Measurements from ENCODE around the gene DNAAF8.

The DNAAF8 gene

DNA sequence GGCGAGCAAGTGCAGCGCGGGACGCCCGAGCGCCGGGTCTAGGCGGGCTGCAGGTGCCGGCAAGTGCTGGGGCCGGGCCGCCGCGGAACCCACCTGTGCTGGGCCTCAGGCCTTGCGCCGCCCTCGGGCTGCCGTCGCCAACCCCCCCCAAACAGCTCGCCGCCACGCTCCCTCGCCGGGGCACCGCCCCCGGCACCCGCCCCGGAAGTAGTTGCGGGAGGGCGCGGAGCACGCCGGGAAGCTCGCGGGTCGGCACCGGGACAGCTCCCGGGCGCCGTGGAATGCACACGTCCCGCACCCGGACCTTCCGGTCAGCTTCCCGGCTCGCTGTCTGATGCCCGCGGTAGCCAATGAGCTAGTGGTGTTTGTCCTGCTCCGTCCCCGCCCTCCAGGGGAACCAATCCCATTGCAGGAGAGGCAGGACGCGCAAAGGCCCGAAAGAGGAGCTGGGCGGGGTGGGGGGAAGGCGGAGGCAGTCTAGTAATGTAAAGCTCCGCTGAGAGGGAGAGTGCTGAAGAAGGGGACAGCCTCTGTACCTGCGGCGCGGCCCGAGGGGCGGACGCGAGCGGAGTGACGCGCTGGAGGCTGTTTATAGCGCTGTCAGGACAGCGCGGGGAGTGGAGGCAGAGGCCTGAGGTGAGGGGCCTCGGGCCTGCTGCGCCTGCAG, at the start of gene DNAAF8, which contains the start of gene ANKS3:
Gene DNAAF8, plus strand, starts transcription at position 475 of the 667 bp plus-strand sequence. CDS start 1,978 bp downstream, outside the sequence.
Gene ANKS3, minus strand, starts transcription at position 209 of the 667 bp plus-strand sequence. CDS start 4,122 bp downstream, outside the sequence.
- DNase-seq (ENCODE audit: low spot score) = peak; percentile 99

DNA sequence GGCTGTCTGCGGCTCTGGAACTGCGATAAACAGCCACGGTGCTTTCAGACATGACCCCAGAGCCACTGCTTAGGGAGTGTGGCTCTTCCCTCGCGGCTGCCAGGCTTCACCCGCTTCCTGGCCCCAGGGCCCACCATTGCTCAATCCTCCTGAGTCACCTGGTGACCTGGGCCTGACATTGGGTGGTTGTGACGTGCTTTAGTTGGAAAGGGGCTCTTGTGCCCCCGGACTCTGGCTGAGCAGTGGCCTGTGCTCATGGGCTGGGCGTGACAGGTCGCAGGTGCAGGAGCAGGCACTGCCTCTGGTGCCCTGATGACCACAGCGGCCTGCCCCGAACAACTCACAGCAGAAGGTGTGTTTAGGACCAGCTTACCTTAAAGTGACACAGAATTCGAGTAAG, 49.6 kb upstream of the DNAAF8 start:
- no peak for DNase-seq (ENCODE audit: low spot score)

DNA sequence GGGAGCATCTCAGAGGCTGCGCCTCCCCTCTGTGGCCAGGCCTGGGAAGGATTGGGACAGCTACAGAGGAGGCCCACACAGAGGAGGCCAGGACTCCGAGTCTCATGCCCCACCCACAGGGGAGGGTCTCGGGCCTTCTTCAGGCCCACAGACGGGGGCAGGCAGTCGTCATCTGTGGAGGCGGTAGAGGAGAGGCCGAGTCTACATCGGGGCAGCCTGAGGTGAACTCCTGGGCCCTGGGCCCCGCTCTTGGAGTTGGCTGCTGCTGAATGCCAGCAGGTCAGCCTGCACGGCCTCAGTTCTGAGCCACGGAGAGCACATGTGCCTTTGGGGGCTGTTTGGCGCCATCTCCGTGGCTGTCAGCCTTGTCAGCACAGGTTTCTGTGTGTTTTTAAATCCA, 49.0 kb upstream of the DNAAF8 start:
- no peak for DNase-seq (ENCODE audit: low spot score)

DNA sequence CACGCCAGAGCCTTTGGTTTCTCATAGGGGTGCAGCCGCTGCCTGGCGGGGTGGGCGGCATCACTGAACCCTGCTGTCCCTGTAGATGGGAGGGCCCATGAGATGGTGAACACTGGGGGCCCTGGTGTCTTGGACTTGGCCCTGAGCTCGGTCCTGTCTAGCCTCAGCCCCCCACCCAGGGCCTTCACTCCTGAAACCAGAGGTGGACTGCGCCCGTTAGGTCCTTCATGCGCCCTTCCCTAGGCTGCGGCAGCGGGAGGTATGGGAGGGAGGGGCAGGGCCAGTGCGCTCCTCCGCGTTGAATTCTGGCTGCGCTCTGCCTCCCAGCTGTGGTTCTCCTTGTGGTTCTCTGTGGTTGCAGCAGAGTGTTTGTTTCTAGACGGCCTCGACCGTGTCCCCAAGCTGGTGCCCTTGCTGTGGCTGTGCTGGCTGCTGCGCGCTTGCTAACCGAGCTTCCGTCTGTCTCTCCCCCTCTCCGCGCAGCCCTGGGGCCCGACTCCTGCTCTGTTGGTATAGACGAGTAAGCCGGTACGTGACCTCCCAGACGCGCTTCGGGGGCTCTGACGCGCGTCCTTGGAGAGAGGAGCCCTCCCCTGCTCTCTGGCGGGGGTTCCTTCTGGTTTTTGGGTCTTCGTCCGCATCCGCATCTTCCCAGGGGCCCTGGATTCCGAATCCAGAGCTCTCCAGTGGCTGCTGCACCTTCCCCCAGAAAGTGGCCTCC, 48.4 kb upstream of the DNAAF8 start:
- DNase-seq (ENCODE audit: low spot score) = no peak

DNA sequence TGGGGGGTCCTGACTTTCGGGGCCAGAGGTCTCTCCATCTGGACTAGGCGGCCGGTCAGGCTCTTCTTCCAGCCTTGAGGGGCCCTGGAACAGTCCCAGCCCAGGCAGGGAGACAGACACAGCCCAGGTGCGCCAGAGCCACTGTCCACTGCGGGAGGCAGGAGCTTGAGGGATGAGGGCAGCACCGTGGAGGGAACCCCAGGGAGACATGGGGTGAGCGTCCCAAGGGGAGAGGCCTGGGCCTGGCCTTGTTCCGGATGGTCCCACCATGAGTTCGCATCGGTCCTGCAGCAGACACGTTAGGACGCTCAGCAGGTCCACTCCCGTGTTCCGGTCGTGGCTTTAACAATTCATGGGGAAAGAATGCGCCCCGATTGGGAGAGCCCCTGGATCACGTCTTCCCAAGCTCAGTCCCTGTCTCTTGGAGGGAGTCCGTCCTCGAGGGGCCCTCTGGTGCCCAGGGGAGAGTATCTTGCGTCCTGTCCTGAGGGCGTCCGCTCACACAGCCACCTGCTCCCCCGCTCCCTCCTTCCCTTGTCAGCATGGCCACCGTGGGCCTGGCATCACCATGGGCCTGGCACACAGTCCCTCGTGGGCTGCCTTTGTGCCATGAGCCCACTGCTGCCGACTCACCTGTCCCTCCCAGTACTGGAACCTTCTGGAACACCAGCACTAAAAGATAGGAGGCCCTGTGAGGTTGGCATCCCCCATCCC, 47.7 kb upstream of the DNAAF8 start:
- DNase-seq (ENCODE audit: low spot score) = no peak

DNA sequence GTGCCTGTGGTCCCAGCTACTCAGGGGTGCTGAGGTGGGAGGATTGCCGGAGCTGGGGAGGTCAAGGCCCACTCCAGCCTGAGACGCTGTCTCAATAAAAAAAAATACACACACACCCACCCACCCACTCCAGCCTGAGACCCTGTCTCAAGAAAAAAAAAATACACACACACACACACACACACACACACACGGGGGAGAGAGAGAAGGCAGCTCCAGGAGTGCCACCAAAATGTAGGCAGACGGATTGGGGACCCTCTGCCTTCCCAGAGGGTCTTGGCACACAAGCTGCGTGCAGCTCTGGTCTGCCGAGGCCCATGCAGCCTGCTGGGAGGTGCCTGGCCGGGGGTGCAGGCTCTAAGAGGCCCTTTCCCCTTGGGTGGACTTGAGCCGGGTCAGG, 46.9 kb upstream of the DNAAF8 start:
- no peak for DNase-seq (ENCODE audit: low spot score)

DNA sequence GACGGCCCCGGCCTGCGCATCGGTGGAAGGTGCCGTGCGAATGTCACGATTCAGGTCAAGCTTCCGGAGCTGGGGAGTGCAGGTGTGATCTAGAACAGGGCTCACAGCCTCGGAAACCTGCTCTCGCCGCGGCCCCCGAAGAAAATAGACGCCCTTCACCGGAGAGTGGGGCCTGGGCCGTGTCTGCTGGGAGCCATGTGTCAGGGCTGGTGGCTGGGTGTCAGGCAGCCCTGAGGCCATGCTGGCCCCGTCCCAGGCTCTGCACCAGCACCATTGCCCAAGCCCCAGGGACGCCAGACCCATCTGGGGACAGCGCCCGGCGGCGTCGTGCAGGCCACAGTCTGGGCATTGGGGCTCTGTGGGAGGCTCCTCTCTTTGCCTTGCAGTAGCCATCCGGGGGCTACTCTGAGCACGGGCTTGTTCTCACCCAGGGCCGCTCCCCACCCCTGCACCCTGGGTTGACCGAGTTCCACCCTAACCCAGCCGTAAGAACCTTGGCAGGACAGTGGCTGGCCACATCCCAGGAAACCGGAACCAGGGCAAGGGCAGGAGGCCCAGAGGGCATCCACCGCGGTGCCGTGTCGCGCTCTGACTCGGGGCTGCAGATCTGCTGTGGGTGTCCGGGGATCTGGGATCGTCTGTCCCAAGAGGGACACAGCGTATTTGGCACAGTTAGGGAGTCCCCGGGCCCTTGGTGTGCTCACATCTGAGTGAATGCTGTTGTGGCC, 46.2 kb upstream of the DNAAF8 start:
- no peak for DNase-seq (ENCODE audit: low spot score)

DNA sequence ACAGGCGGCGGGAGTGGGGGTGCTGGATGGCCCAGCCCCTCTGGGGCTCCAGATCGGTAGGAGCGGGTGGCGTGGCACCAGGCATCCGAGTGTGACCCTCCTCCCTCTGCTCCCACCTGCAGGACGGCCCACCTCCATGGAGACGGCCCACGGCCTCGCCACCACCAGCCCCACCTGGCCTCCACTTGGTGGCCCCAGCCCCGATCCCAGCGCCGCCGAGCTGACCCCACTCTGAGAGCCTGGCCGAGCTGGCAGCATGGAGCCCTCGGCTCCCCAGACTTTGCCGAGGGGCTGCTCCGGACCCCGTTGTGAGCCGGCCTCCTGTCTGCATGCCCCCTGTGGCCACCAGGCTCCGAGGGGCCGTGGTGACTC, 45.7 kb upstream of the DNAAF8 start:
- DNase-seq (ENCODE audit: low spot score) = no peak

DNA sequence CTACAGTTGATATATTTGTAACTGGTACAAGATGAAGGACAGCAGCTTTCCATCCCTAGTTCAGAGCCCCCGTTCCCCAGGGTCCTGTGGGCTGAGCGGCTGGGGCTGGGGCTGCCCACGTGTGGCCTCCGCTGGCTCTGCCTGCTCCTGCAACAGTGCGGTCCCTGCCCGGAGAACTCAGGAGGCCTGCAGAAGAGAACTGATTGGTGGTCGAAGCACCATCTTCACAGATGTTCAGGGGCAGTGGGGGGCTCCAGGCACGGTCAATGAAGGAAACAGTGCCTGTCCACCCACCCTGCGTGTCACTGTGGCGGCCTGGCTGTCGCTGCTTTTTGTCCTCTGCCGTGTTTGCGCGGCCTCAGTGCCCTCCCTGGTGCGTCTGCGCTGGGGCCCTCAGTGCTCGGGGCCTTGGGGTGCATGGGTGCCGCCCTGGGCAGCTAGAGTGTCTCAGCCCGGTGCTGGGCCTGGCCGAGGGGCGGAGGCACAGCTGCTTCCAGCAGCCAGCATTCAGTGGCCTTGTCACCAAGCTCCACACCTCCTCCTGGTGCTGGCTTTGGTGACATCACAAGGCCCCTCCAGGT, 45.2 kb upstream of the DNAAF8 start:
- no peak for DNase-seq (ENCODE audit: low spot score)

DNA sequence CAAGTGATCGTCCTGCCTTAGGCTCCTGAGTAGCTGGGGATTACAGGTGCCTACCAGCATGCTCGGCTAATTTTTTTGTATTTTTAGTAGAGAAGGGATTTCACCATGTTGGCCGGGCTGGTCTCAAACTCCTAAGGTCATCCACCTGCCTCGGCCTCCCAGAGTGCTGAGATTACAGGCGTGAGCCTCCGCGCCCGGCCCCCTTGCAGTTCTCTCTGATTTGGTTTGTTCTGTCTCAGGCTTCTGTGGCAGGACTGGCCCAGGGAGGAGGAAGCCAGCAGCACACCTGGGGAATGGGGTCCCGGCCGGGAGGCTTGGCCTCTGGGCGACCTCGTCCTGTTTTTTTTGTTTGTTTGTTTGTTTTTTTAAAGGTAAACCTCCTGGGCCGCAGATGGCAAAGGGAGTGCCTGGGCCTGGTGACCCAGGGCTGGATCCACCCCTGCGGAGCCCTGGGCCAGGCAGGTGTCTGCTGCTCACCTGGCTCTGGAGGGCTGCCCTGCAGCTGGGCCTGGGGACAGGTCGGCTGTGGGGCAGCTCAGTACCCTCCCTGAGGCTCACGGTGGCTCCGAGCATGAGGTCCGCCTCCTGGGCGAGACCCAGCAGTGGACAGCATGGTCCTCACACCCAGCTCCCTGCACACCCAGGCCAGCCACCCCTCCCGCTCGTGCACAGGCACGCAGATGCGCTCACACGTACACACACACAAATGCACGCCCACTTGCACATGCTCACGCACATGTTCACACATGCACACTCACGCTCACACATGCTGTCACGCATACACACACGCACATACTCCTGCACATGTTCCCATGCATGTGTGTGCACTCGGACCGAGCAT, 44.3 kb upstream of the DNAAF8 start:
- DNase-seq (ENCODE audit: low spot score) = no peak

DNA sequence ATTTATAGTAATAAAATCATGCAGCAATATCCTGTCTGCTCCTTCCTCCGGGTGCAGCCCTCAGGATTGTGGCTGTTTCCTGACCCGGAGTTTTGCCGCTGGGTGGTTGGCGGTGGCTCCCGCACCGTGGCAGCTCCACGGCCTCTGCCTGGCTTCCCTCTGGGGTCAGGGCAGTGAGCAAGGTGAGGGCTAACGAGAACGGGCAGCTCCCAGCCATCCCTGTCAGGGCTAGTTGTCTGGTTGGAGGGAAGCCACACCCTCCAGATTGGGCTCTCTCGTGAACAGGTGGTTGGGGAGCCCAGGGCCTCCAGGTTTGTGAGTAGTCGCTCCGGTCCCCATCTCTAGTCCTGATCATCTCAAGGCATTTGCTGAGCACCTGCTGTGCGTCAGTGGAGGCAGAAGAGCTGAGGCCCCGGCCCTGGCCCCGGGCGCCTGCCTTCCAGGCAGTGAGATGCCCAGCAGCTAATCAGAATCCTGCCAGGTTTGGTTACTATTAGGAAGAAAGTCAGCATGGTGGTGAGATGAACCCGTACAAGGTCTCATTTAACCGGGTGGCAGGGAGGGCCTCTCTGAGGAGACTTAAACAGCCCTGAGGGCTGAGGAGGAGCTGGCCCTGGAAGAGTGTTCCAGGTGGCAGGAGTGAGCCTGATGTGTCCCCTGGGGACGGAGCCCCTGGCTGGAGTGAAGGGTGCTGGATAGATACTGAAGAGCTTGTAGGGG, 43.2 kb upstream of the DNAAF8 start:
- DNase-seq (ENCODE audit: low spot score) = no peak

DNA sequence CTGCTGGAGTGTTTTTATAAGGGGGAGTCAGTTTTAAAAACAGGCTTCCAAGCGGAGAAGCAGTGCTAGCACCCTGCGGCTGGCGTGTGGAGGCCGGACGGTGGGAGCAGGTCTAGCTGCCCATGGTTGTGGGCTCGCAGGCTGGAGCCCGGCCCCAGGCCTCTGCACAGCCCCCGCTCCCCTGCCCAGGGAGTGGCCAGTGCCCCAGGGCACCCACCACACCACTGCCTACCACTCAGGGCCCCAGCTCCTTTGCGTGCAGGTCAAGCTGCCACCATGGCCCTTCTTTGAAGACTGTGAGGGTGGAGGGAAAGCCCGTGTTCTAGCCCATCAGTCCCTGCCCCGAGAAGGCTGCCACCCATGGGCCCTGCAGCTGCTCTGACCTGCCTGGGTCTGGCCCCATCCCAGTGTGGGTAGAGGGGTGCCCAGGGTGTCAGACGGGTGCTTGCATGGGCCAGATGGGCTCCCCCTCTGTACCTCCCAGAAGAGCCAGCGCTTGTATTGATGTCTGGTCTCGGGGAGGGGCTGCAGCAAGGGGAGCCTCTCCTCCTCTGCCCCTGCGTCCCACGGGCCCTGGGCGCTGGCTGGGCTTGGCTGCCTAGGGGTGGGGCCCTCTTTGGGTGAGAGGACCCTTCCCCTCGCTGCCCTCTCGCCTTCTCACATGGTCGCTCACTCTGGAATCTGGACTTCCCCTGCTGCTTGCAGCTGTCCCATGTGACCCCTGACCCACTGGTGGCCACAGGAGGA, 42.5 kb upstream of the DNAAF8 start:
- peak; percentile 14 for DNase-seq (ENCODE audit: low spot score)

DNA sequence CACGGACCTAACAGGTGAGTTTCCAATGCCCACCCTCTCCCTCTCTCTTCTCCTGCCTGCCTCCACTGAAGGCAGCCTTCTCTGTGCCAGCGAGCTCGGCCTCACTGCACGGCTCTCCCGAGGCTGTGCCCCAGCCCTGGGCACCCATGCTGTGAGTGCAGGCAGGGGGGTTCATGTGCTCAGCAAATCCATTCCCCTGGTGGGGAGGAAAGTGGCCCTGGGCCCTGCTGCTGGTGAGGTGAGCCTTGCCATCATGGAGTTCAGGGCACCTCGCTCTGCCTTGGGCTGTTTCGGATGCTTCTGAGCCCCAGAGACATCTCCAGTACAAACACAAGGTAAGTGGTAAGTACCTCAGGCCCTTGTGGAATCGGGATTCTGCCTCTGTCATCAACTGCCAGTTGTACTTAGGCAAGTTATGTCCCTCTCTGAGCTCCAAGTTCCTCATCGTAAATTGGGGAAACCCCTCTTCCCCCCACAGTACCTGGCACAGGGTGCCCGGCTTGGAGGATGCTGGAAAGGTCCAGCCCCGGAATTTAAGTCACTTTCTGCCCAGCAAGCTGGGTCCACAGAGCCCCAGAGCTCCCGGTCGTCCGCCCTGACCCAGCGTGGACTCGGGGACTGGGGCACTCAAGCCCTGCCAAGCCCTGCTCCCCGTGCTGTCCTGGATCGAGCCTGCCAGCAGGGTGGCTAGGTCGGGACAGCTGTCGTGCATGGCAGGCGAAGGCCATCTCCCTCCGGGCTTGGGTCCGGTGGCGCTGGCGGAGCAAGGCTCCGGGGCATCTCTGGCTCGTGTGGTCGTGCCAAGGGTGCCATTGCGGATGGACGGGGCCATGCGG, 41.7 kb upstream of the DNAAF8 start:
- peak; percentile 23 for DNase-seq (ENCODE audit: low spot score)

DNA sequence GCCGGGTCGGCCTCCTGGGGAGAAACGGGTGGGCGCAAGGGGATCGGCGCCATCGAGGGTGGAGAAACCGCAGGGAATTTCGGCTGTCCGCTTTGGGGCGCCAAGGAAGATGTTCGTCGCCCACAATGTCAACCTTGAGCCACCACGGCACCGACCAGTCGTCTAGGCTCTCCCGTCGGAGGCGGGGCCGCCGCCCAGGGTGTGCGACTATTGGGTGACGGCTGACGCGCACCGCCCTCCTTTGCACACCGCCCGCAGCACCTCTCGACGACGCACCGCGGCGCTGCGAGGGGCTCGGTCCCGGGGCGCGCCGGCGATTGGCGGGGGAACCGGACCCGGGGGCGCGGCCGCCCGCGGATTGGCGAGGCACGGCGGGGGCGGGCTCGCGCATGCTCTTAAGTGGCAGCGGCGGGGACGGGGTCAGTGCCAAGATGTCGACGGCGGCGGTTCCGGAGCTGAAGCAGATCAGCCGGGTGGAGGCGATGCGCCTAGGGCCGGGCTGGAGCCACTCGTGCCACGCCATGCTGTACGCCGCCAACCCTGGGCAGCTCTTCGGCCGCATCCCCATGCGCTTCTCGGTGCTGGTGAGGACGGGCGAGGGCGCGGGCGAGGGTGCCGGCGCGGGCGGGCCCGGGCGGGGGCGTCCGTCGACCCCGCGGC, 40.9 kb upstream of the DNAAF8 start, which contains the start of gene NUDT16L1:
Gene NUDT16L1, plus strand, starts transcription at position 267 of the 660 bp plus-strand sequence. Its CDS starts 165 bp downstream, at position 432.
- DNase-seq (ENCODE audit: low spot score) = peak; percentile 100

DNA sequence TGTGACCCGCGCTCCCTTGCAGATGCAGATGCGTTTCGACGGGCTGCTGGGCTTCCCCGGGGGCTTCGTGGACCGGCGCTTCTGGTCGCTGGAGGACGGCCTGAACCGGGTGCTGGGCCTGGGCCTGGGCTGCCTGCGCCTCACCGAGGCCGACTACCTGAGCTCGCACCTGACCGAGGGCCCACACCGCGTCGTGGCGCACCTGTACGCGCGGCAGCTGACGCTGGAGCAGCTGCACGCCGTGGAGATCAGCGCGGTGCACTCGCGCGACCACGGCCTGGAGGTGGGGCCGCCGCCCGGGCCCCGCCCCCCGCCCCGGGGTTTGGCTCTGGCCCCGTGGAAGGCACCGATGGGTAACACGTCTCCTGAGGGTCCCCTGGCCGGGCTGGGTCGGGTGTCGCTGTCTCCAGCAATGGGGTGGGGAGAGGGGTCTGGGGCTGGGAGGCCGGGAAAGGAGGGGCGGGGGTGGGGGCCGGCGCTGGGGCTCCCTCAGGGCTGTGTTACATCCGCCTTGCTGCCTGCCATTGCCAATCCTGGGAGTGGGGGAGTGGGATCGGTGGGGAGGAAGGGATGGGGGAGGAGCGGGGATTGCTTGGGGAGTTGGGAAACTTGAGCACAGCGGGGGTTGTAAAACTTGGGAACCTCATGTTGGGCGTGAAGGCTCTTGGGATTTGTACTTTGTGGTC, 40.2 kb upstream of the DNAAF8 start:
- DNase-seq (ENCODE audit: low spot score) = peak; percentile 85

DNA sequence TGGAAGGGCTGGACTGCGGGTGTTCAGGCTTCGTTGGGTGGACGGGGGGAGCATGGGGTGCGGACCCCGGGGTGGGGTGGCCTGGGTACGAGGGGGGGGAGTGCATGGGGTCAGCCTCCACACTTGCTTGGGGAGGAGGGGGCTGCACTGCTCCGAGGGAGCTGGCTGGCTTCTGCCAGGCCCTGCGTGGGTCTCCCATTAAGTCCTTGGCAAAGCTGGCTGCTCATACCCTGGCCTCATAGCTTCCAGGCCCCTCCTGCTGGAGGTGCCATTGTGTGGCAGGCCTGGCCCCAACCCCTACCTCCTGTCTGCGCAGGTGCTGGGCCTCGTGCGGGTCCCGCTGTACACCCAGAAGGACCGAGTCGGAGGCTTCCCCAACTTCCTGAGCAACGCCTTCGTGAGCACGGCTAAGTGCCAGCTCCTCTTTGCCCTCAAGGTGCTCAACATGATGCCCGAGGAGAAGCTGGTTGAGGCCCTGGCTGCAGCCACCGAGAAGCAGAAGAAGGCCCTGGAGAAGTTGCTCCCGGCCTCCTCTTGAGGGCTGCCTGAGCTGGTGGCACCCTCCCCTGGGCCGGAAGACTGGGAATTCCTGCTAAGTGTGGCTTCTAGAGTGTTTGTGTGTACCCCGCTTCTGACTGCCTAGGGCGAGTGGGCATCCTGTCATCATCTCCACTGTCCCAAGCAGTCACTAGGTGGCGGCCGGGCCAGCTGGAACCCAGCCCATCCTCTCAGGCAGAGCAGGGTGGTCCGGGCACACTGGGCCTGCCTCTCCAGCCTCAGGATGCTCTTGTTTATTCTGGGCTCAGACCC, 39.5 kb upstream of the DNAAF8 start:
- peak; percentile 67 for DNase-seq (ENCODE audit: low spot score)
